Parathyroid adenoma (tissue), 2 donors: ENCODE data around the gene SLC48A1.
A peak's percentile ranks its signal among the peaks of the same experiment; 100 is the strongest.

Experiments used
- H2AFZ ChIP-seq: fragments of 300-600 bp; sonication (generic); one replicate; pipeline ENCODE4 v1.7.0; 2017; ENCODE audit warnings: antibody characterized with exemption, mild to moderate bottlenecking
- H3K27ac ChIP-seq: fragments of 300-600 bp; sonication (generic); one replicate; pipeline ENCODE4 v1.7.0; 2017
- H3K27me3 ChIP-seq: fragments of 300-600 bp; sonication (generic); one replicate; pipeline ENCODE4 v1.7.0; 2017; ENCODE audit warnings: low read length; ENCODE audit not compliant: control insufficient read depth, insufficient read depth
- H3K36me3 ChIP-seq: fragments of 300-600 bp; sonication (generic); one replicate; pipeline ENCODE4 v1.7.0; 2017; ENCODE audit warnings: low read length; ENCODE audit not compliant: control insufficient read depth, insufficient read depth
- H3K4me1 ChIP-seq: fragments of 300-600 bp; sonication (generic); one replicate; pipeline ENCODE4 v1.7.0; 2017; ENCODE audit warnings: control low read depth
- H3K4me2 ChIP-seq: fragments of 300-600 bp; sonication (generic); one replicate; pipeline ENCODE4 v1.7.0; 2017; ENCODE audit warnings: low read length
- H3K4me3 ChIP-seq: fragments of 300-600 bp; sonication (generic); one replicate; pipeline ENCODE4 v1.7.0; 2017; ENCODE audit warnings: low read depth, low read length
- H3K79me2 ChIP-seq: fragments of 300-600 bp; sonication (generic); one replicate; pipeline ENCODE4 v1.7.0; 2017; ENCODE audit warnings: control low read depth
- H3K9ac ChIP-seq: fragments of 300-600 bp; sonication (generic); one replicate; pipeline ENCODE4 v1.7.0; 2017; ENCODE audit warnings: mild to moderate bottlenecking
- H3K9me3 ChIP-seq: fragments of 300-600 bp; sonication (generic); one replicate; pipeline ENCODE4 v1.7.0; 2017; ENCODE audit warnings: low read length; ENCODE audit not compliant: control insufficient read depth
- TF ChIP-seq, protein P1 (sequence below): fragments of 300-600 bp; sonication (generic); IDR thresholded peaks from one replicate; pipeline ENCODE4 v1.7.0; 2017; ENCODE audit warnings: antibody characterized with exemption, mild to moderate bottlenecking
- donor health status: primary hyperparathyroidism.

SLC48A1 gene

DNA sequence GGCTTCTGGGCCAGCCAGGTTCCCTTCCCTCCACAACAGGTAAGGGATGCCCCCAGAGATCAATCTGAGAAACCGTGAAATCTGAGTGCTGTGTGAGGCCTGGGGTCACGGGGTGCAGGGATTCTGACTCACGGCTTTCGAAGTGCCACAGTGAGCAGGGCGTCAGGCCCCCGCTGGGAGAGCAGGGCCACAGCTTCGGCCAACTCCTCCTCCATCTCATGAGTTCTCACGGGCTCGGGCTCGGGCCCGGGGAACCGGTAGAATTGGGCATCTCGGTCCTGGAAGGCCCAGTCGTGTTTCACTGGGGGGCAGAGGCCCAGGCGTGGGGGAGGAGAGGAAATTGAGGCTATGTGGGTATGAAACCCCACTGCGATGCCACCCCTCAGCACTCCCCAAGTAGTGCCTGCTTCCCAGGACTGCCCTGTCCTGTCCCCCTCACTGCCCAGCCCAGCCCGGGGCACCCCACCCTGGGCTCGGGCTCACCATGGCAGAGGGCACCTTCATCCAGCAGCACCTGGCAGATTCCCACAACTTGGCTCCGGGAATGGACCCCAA, 22.0 kb upstream of the SLC48A1 start:
- TF ChIP-seq, protein P1, sequence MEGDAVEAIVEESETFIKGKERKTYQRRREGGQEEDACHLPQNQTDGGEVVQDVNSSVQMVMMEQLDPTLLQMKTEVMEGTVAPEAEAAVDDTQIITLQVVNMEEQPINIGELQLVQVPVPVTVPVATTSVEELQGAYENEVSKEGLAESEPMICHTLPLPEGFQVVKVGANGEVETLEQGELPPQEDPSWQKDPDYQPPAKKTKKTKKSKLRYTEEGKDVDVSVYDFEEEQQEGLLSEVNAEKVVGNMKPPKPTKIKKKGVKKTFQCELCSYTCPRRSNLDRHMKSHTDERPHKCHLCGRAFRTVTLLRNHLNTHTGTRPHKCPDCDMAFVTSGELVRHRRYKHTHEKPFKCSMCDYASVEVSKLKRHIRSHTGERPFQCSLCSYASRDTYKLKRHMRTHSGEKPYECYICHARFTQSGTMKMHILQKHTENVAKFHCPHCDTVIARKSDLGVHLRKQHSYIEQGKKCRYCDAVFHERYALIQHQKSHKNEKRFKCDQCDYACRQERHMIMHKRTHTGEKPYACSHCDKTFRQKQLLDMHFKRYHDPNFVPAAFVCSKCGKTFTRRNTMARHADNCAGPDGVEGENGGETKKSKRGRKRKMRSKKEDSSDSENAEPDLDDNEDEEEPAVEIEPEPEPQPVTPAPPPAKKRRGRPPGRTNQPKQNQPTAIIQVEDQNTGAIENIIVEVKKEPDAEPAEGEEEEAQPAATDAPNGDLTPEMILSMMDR, result no peak
- Histone ChIP-seq H2AFZ (no peak overlapping the region), H3K9me3 (no peaks in the 10 kb centered on the region), H3K4me1 (peaks cover 51% of the 10 kb centered on the region), H3K4me2 (no peak overlapping the region), H3K4me3 (no peak overlapping the region), H3K79me2 (peaks cover 24% of the 10 kb centered on the region), H3K27ac (no peak overlapping the region), H3K27me3 (no peaks in the 10 kb centered on the region), H3K36me3 (no peaks in the 10 kb centered on the region), H3K9ac (no peak overlapping the region)

DNA sequence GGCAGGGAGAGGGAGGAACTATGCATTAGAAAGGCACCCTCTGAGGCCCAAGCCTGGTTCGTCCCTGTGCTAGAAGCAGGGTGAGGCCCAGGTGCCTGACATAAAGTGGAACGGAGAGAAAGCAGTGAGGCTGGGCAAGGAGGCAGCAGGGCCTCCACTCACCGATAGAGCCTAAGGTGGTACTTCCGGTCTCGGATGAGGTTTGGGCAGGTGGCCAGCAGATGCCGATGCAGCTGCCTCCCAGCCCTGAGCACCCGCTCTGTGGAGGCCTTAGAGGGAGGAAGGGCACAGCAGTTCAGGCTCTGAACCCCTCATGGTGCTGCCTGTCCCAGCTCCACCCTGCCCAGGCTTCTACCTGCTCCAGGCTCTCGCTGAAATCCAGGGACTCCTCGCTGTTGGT, 21.5 kb upstream of the SLC48A1 start:
- H3K27me3 ChIP-seq, result no peaks in the 10 kb centered on the region
- H3K9me3 ChIP-seq, result no peaks in the 10 kb centered on the region
- no peak overlapping the region for H3K4me2 ChIP-seq
- TF ChIP-seq, protein P1, result no peak
- no peaks in the 10 kb centered on the region for H3K36me3 ChIP-seq
- no peak overlapping the region for H2AFZ ChIP-seq
- peaks cover 29% of the 10 kb centered on the region for H3K79me2 ChIP-seq
- peaks cover 51% of the 10 kb centered on the region for H3K4me1 ChIP-seq
- H3K4me3 ChIP-seq, result no peak overlapping the region
- H3K27ac ChIP-seq, result no peak overlapping the region
- H3K9ac ChIP-seq, result no peak overlapping the region

DNA sequence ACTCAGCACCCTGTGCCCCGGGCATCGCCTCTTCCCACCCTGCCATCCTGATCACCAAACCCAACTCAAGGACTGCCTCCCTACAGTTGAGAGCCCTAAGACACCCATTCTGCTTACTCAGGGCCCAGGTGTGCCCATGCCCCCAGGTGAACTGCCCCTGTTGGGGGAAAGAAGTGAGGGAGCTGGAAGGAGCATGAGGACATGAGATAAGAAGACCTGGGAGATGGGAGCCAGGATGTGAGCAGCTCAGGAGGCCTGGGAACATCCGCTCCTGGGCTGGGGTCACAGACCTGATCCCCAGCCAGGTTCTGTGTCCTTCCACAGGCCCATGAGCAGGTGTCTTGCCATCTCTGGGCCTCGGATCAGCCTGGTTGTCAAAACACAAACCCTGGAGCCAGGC, 20.9 kb upstream of the SLC48A1 start:
- peaks cover 55% of the 10 kb centered on the region for H3K4me1 ChIP-seq

DNA sequence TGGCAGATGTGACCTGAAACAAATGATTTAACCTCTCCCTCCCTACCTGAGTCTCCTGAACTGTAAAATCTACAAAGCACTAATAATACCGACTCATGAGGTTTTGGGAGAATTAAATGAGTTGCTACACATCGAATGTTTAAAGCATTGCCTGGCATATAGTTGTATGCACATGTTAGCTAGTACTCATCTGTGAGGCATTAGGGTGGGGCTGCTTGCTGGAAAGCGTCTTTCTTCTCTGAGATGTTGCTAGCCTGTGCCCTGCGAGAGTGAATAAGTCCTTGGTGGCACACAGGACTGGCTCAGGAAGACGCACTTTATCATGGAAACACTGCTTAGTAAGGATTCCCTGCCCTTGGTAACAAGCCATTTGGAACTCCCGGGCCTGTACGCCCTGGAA, 20.5 kb upstream of the SLC48A1 start:
- Histone ChIP-seq H3K27me3 (no peaks in the 10 kb centered on the region), H3K36me3 (no peaks in the 10 kb centered on the region), H3K79me2 (peaks cover 33% of the 10 kb centered on the region), H2AFZ (no peak overlapping the region), H3K27ac (peak overlapping the region; percentile 94), H3K4me1 (peaks cover 57% of the 10 kb centered on the region), H3K9me3 (no peaks in the 10 kb centered on the region), H3K9ac (no peak overlapping the region), H3K4me2 (no peak overlapping the region), H3K4me3 (no peak overlapping the region)
- TF ChIP-seq, protein P1, result no peak

More for the DNA sequence above, 20.9 kb upstream of the SLC48A1 start:
- Histone ChIP-seq H3K27ac (no peak overlapping the region), H3K4me2 (no peak overlapping the region), H3K36me3 (no peaks in the 10 kb centered on the region), H3K4me3 (no peak overlapping the region), H3K9ac (no peak overlapping the region), H2AFZ (no peak overlapping the region), H3K9me3 (no peaks in the 10 kb centered on the region), H3K79me2 (peaks cover 30% of the 10 kb centered on the region), H3K27me3 (no peaks in the 10 kb centered on the region)
- TF ChIP-seq, protein P1, result no peak
